GM12874 (cell line): Measurements from ENCODE around the gene SGMS1.

Source experiments
- CTCF ChIP-seq: IDR thresholded peaks from 2 replicates; pipeline ENCODE4 v1.5.1; 2011; ENCODE audit warnings: low read depth, mild to moderate bottlenecking, control low read depth, low read length, moderate library complexity; ENCODE audit not compliant: insufficient read depth

The SGMS1 gene

GRCh38 chr10:50271564-50272250, 352.0 kb downstream of the SGMS1 start:
- TF ChIP-seq CTCF = no peak

GRCh38 chr10:50260791-50261281, 362.9 kb downstream of the SGMS1 start:
- TF ChIP-seq CTCF = no peak
